Colonic mucosa (tissue), 4 donors: ENCODE results near the gene BICC1. TPM values are rescaled to one million over a fixed set of nuclear protein-coding genes. Genes with fewer than 3 reads are reported as not detected.

ENCODE experiments used
- DNase-seq: peaks from one replicate; pipeline ENCODE4 v3.0.0-alpha.2; 2020
- H3K27ac ChIP-seq: fragments of 200-600 bp; one replicate; pipeline ENCODE4 v1.8.0; 2021
- H3K27me3 ChIP-seq: fragments of 200-600 bp; one replicate; pipeline ENCODE4 v1.8.0; 2021
- H3K36me3 ChIP-seq: fragments of 200-600 bp; one replicate; pipeline ENCODE4 v1.8.0; 2021
- H3K4me1 ChIP-seq: fragments of 200-600 bp; one replicate; pipeline ENCODE4 v1.8.0; 2021; ENCODE audit warnings: mild to moderate bottlenecking
- H3K4me3 ChIP-seq: fragments of 200-600 bp; one replicate; pipeline ENCODE4 v1.8.0; 2021
- H3K9ac ChIP-seq, 2 donors: one replicate each; pipeline ENCODE4 v1.7.0; 2013; ENCODE audit warnings: control low read depth in 2 of 2, low read depth in 2 of 2, low read length in 2 of 2
- H3K9me3 ChIP-seq: fragments of 200-600 bp; one replicate; pipeline ENCODE4 v1.8.0; 2021
- intact Hi-C: fragments of 100-400 bp; cut with DNase I; formaldehyde crosslinking; loops from one replicate; pipeline ENCODE4 v1.14.1; 2022
- total RNA-seq, 2 donors: library from RNA; stranded (reverse); fragmentation: NEBNext Ultra II Directional in 1 of 2; extraction: Animal tissue kit (Norgen Biotek cat#: 25700) in 1 of 2; gene quantifications; one replicate each; pipeline ENCODE4 v1.2.1, GENCODE V29; 2021
- TF ChIP-seq, protein P1 (sequence below): fragments of 200-600 bp; IDR thresholded peaks from one replicate; pipeline ENCODE4 v1.8.0; 2022; ENCODE audit warnings: antibody characterized with exemption, mild to moderate bottlenecking
- donor health status: healthy.
- donor health status: DM: no; HTN: no; CAD: no.
- donor health status: DM: no; HTN: no; CAD: no.

The BICC1 gene
- total RNA-seq, 2 donors from 2014 or later: 1.3 to 2.9 TPM

DNA sequence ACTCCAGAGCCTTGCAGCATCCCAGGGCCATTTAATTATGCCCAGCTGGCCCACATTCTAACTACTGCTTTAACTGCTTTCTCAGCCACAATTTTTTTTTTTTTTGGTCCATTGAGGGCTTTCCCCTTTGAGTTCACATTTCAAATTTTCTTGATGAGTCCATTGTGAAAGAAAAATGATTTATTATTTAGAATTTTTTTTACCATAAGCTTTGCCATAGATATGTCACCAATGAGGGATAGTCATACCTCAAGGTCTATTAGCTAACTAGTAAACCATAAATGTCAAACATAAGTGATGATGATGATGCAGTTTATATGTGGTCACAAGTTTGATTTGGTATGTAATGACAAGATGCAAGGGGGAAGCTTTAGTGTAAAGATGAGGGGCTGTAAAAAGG is 282.9 kb downstream of the BICC1 start:
- no peaks in the 10 kb centered on the region for H3K27me3 ChIP-seq
- DNase-seq: no peak
- no peak overlapping the region for H3K9ac ChIP-seq
- H3K4me3 ChIP-seq: no peak overlapping the region
- no peaks in the 10 kb centered on the region for H3K36me3 ChIP-seq
- no peaks in the 10 kb centered on the region for H3K9me3 ChIP-seq
- TF ChIP-seq, protein P1, sequence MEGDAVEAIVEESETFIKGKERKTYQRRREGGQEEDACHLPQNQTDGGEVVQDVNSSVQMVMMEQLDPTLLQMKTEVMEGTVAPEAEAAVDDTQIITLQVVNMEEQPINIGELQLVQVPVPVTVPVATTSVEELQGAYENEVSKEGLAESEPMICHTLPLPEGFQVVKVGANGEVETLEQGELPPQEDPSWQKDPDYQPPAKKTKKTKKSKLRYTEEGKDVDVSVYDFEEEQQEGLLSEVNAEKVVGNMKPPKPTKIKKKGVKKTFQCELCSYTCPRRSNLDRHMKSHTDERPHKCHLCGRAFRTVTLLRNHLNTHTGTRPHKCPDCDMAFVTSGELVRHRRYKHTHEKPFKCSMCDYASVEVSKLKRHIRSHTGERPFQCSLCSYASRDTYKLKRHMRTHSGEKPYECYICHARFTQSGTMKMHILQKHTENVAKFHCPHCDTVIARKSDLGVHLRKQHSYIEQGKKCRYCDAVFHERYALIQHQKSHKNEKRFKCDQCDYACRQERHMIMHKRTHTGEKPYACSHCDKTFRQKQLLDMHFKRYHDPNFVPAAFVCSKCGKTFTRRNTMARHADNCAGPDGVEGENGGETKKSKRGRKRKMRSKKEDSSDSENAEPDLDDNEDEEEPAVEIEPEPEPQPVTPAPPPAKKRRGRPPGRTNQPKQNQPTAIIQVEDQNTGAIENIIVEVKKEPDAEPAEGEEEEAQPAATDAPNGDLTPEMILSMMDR: no peak
- intact Hi-C loops: no loop called here
- H3K4me1 ChIP-seq: no peaks in the 10 kb centered on the region
- no peak overlapping the region for H3K27ac ChIP-seq

DNA sequence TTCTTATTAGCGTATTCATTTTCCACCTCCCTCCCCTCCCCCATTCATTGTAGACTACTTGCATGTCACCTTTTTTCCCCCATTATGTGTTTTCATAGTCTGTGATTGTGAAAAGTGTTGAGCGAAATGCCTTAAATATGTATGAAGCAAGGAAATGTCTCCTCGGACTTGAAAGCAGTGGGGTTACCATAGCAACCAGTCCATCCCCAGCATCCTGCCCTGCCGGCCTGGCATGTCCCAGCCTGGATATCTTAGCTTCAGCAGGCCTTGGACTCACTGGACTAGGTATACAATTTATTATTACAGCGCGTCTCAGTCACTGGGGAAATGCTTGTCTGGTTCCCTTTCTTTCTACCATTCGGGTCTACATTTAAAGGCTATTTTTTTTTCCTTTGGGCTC is 283.6 kb downstream of the BICC1 start:
- no peak overlapping the region for H3K4me3 ChIP-seq
- H3K9ac ChIP-seq: no peak overlapping the region
- H3K9me3 ChIP-seq: no peaks in the 10 kb centered on the region
- intact Hi-C loops: no loop called here
- H3K4me1 ChIP-seq: no peaks in the 10 kb centered on the region
- no peak overlapping the region for H3K27ac ChIP-seq
- no peak for DNase-seq
- TF ChIP-seq, protein P1: no peak
- H3K27me3 ChIP-seq: no peaks in the 10 kb centered on the region
- no peaks in the 10 kb centered on the region for H3K36me3 ChIP-seq

DNA sequence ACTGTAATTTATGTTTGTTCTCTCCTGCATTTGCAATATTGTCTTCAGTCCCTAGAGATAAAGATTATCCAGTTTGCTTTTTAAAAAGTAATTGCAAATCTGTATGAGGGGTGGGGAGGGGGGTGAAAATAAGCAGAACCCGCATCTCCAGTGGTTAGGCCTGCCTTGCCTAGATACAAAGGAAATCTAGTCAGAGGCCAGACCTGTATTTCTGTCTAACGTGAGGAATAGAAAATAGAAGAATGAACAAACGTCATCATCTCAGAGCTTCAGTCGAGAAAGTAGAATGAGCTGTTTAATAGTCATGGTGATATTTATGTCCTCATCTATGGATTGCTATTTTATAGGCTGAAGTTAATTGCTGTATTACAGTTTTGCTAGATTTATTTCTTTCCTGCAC is 284.2 kb downstream of the BICC1 start:
- Histone ChIP-seq H3K36me3 (no peaks in the 10 kb centered on the region), H3K9me3 (no peaks in the 10 kb centered on the region), H3K4me3 (no peak overlapping the region), H3K27ac (no peak overlapping the region), H3K27me3 (no peaks in the 10 kb centered on the region), H3K9ac (no peak overlapping the region), H3K4me1 (no peaks in the 10 kb centered on the region)
- DNase-seq: no peak
- TF ChIP-seq, protein P1: no peak
- intact Hi-C loops: no loop called here

DNA sequence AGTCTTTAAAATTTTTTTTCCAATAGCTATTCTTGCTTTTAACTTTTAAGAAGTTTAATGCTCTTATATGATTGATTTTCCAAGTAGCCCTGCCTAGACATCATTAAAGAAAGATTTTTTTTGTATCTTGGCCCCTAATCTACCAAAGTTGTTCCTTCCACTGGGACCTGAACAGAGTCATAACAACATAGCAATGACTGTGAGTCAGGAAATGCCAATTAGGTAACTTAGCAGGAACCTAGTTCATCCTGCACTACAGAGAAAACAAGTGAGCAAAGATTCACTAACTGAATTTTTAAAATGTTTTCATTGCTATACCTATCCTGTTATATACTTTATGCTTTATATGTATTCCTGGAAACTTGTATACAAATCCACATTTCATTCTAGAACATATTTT is 284.7 kb downstream of the BICC1 start:
- Histone ChIP-seq H3K27me3 (no peaks in the 10 kb centered on the region), H3K9ac (no peak overlapping the region), H3K4me1 (no peaks in the 10 kb centered on the region), H3K36me3 (no peaks in the 10 kb centered on the region), H3K9me3 (no peaks in the 10 kb centered on the region), H3K27ac (no peak overlapping the region), H3K4me3 (no peak overlapping the region)
- intact Hi-C loops: no loop called here
- no peak for DNase-seq
- TF ChIP-seq, protein P1: no peak

DNA sequence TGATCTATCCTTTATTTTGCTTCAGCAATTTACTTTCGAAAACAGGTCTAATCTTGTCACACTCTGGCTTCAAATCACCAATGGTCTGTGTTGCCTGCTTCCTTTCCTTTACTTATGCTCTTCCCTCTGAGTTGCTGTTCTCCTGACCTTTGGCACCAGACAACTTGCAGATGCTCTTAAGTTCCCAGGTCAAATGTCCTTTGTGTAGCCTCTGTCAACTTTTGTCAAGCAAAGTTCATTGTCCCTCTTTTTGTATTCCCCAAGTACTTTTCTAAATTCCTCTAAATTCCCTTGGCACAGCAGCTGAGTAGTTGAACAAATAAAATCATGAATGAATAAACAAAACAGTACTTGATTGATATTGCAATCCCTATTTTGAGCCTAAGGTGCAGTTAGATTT is 289.4 kb downstream of the BICC1 start:
- H3K4me1 ChIP-seq: no peaks in the 10 kb centered on the region
- DNase-seq: no peak
- no peak overlapping the region for H3K9ac ChIP-seq
- H3K4me3 ChIP-seq: no peak overlapping the region
- TF ChIP-seq, protein P1: no peak
- H3K27ac ChIP-seq: no peak overlapping the region
- H3K36me3 ChIP-seq: no peaks in the 10 kb centered on the region
- H3K27me3 ChIP-seq: no peaks in the 10 kb centered on the region
- intact Hi-C loops: no loop called here
- H3K9me3 ChIP-seq: no peaks in the 10 kb centered on the region

DNA sequence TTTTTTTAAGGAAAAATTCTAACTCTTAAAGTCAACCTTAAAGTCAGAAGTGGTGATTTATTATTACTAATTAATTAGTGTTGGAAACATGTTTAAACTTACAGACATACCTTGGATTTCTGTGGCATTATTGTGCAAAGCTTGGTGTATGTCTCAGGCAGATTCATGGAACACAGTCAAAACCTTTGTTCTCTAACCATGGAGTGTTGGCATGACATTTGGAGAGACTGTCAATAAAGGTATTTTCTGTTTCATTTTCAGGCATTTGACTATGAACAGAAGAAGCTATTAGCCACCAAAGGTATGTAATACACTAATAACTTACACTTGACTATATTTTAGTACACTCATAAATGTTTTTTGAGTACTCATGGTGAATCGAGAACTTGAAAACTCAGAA is 293.7 kb downstream of the BICC1 start:
- Histone ChIP-seq H3K9ac (no peak overlapping the region), H3K36me3 (no peaks in the 10 kb centered on the region), H3K4me1 (no peaks in the 10 kb centered on the region), H3K27me3 (no peaks in the 10 kb centered on the region), H3K9me3 (no peaks in the 10 kb centered on the region), H3K27ac (no peak overlapping the region), H3K4me3 (no peak overlapping the region)
- intact Hi-C loops: no loop called here
- DNase-seq: no peak
- TF ChIP-seq, protein P1: no peak
